Measurements from ENCODE around the gene COL11A2.
"Not testable (repeated sequence)": the region's sequence is repeated elsewhere in the genome, so short reads cannot be mapped to it uniquely, and the experiment has no call there.

The COL11A2 gene

DNA sequence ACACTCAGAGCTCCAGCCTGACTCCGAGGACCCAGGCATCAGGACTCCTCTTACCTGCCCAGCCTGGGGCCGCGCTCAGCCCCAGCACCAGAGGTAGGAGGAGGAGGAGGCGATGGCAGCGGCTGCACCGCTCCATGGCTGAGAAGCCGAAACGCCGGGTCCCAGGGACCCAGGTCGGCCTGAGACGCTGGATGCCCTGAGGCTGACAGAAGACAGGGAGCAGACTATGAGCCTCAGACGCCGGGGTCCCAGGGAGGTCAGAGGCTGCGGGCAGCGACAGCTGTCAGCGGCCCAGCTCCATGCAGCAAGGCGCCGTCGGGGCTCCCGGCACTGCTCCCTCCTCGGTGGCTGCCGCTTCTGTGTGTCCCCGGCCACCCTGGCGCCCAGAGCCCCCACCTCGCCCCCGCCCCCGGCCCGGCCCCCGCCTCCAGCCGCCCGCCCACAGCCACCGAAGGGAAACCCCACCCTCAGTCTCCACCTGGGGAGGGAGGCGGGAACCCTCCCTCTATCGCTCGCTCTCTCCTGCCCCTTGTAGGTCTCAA, at the start of gene COL11A2:
TSS of gene COL11A2 (minus strand) at position 363 of the 542 bp plus-strand sequence. CDS start at position 136, 227 bp downstream.
- Mint-ChIP-seq H3K27ac (no peak within 1 kb of the TSS), H3K36me3 (peaks cover 35% of the 10 kb centered on the region), H3K4me1 (peaks cover 22% of the 10 kb centered on the region), H3K4me3 (peak within 1 kb of the TSS; percentile 66), H3K9me3 (peaks cover 3% of the 10 kb centered on the region), H3K27me3 (peaks cover 45% of the 10 kb centered on the region)
- ATAC-seq: peak; percentile 57

- H3K9me3 Mint-ChIP-seq: no peaks in the 10 kb centered on the region
- no peak overlapping the region for H3K27ac Mint-ChIP-seq
- peaks cover 4% of the 10 kb centered on the region for H3K4me1 Mint-ChIP-seq
- H3K27me3 Mint-ChIP-seq: peaks cover 27% of the 10 kb centered on the region
- H3K36me3 Mint-ChIP-seq: no peaks in the 10 kb centered on the region
- H3K4me3 Mint-ChIP-seq: no peak overlapping the region
- ATAC-seq: no peak
Measured at GRCh38 chr6:33241968-33242367, 49.7 kb upstream of the COL11A2 start.

DNA sequence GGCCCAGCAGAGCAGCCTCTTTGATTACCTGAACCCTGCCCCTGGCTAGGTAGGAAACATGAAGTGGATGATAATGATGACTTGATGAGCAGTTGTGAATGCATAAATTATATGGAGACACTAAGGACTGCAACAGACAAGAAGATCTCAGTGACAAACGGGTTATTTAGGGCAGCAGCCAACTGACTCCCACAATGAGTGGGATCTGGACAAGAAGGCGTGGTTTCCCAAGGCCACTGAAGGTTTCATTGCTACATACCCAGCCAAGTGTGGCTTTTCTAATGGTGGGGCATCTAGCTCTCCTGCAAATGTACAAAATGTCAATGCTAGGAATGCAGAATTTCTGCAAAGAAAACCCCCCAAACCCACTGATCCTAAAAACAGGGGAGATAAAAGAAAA, 45.5 kb upstream of the COL11A2 start:
- ATAC-seq: no peak
- H3K4me3 Mint-ChIP-seq: no peak overlapping the region
- no peak overlapping the region for H3K27ac Mint-ChIP-seq
- H3K27me3 Mint-ChIP-seq: peaks cover 61% of the 10 kb centered on the region
- H3K36me3 Mint-ChIP-seq: no peaks in the 10 kb centered on the region
- peaks cover 4% of the 10 kb centered on the region for H3K4me1 Mint-ChIP-seq
- H3K9me3 Mint-ChIP-seq: no peaks in the 10 kb centered on the region

- Mint-ChIP-seq H3K27ac (no peak overlapping the region), H3K4me3 (no peak overlapping the region), H3K36me3 (no peaks in the 10 kb centered on the region), H3K27me3 (peaks cover 61% of the 10 kb centered on the region), H3K4me1 (peaks cover 4% of the 10 kb centered on the region), H3K9me3 (no peaks in the 10 kb centered on the region)
- ATAC-seq: no peak
Measured at GRCh38 chr6:33236852-33237251, 44.6 kb upstream of the COL11A2 start.

DNA sequence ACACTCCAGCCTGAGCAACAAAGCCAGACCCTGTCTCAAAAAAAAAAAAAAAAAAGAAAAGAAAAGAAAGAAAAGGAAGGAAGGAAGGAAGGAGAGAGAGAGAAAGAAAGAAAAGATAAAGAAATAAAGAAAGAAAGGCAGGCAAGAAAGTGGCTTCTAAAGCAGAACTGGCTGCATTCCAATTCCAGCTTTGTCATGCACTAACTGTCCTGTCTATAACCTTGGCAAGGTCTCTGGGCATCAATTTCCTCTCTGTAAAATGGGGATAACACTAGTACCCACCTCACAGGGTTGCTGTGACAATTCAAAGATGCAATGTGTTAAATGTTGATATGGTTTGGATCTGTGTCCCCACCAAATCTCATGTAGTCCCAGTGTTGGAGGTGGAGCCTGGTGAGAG, 44.1 kb upstream of the COL11A2 start:
- ATAC-seq: no peak
- Mint-ChIP-seq H3K4me1 (no peaks in the 10 kb centered on the region), H3K27me3 (peaks cover 66% of the 10 kb centered on the region), H3K36me3 (no peaks in the 10 kb centered on the region), H3K27ac (no peak overlapping the region), H3K9me3 (no peaks in the 10 kb centered on the region), H3K4me3 (no peak overlapping the region)

GRCh38 chr6:33235221-33235634, 43.0 kb upstream of the COL11A2 start:
- H3K27me3 Mint-ChIP-seq: peaks cover 67% of the 10 kb centered on the region

GRCh38 chr6:33226503-33227120, 34.3 kb upstream of the COL11A2 start:
- peaks cover 27% of the 10 kb centered on the region for H3K27me3 Mint-ChIP-seq
- H3K4me1 Mint-ChIP-seq, H3K9me3 Mint-ChIP-seq, H3K36me3 Mint-ChIP-seq, H3K27ac Mint-ChIP-seq, ATAC-seq, H3K4me3 Mint-ChIP-seq: not testable (repeated sequence)

More at GRCh38 chr6:33235221-33235634, 43.0 kb upstream of the COL11A2 start:
- Mint-ChIP-seq H3K36me3 (no peaks in the 10 kb centered on the region), H3K4me1 (no peaks in the 10 kb centered on the region), H3K27ac (no peak overlapping the region), H3K4me3 (no peak overlapping the region), H3K9me3 (no peaks in the 10 kb centered on the region)
- no peak for ATAC-seq

GRCh38 chr6:33217681-33218080, 25.4 kb upstream of the COL11A2 start:
- H3K4me1 Mint-ChIP-seq: peaks cover 23% of the 10 kb centered on the region
- H3K27ac Mint-ChIP-seq: no peak overlapping the region
- no peak overlapping the region for H3K4me3 Mint-ChIP-seq
- H3K36me3 Mint-ChIP-seq: peaks cover 5% of the 10 kb centered on the region
- peaks cover 77% of the 10 kb centered on the region for H3K27me3 Mint-ChIP-seq
- ATAC-seq: no peak
- H3K9me3 Mint-ChIP-seq: no peaks in the 10 kb centered on the region

DNA sequence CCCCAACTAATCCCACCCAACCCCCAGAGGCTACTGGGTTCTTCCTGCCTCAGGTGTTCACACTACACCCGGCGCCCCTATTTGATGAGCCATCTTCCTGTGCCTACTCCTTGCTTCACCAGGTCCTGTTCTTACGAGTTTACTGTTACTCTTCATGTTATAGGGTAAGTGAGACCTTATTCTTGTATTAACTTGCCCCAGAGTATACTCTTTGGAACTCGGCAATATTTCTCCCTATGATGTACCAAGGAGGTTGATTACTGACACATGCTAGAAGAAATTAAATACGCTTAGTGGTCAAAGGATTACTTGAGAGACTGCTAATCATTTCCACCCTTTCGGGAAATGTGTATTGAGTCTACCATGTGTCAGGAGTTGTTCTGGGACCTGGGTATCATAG, 25.0 kb upstream of the COL11A2 start:
- H3K4me1 Mint-ChIP-seq: peaks cover 27% of the 10 kb centered on the region
- no peak for ATAC-seq
- H3K27ac Mint-ChIP-seq: no peak overlapping the region
- H3K36me3 Mint-ChIP-seq: peaks cover 9% of the 10 kb centered on the region
- no peak overlapping the region for H3K4me3 Mint-ChIP-seq
- H3K9me3 Mint-ChIP-seq: no peaks in the 10 kb centered on the region
- H3K27me3 Mint-ChIP-seq: peaks cover 77% of the 10 kb centered on the region

GRCh38 chr6:33216117-33216649, 23.9 kb upstream of the COL11A2 start:
- Mint-ChIP-seq H3K27me3 (peaks cover 74% of the 10 kb centered on the region), H3K4me3 (no peak overlapping the region)

DNA sequence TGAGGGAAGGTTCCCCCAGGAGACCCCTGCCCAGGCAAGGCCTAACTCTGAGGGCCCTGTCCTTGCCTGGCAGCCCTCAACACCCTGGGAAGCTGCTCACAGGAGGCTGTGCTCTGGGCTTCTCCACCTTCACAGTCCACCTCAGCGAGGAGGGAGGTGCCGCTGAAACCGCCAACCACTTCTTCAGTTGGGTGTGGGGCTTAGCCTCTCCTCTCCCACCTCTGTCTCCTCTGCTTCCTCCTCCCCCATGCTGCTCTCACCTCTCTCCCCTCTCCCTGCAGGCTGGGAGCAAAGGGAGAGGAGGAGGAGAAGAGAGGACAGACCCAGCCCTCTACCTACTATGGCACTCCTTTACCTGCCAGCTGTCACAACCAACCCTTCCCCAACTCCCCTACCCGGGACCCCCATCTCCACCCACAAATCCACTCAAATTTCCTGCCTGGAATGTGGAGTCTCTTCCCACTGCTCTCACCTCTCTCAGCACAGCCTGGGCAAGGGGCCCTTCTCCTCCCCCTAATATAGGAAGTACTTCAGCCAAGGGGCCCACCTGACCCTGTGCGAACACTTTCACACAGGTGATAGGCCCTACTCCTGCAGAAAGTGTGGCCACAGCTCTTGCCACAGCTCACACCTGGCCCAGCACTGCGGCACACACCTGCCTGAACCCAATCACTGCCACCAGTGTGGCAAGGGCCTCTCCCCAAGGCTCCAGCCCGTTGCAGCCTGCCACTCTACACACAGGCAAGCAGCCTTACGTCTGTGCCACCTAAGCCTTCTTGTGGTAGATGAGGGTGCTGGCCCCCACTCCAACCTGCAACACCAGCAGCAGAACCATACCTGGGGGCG, 23.2 kb upstream of the COL11A2 start:
- ATAC-seq: no peak
- Mint-ChIP-seq H3K36me3 (peaks cover 27% of the 10 kb centered on the region), H3K4me1 (peaks cover 31% of the 10 kb centered on the region), H3K27ac (no peak overlapping the region), H3K27me3 (peaks cover 74% of the 10 kb centered on the region), H3K4me3 (no peak overlapping the region), H3K9me3 (no peaks in the 10 kb centered on the region)

More at GRCh38 chr6:33216117-33216649, 23.9 kb upstream of the COL11A2 start:
- Mint-ChIP-seq H3K36me3 (peaks cover 20% of the 10 kb centered on the region), H3K4me1 (peaks cover 31% of the 10 kb centered on the region), H3K9me3 (no peaks in the 10 kb centered on the region), H3K27ac (no peak overlapping the region)
- ATAC-seq: no peak

DNA sequence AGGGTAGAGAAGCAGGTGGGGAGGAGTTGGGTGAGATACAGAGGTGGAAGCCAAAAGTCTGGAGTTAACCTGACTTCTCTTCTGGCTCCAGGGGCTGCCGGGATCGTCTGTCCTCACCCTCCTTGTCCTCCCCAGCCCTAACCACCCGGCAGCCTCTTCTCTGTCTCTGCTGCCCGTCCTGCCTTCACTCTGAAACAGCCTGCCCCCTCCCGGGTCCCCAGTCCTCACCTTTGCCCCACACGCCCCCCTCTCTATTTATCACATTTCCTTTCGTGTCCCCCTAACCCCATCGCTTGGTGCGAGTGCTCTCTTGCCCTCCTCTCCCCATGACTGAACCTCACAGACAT, 21.7 kb upstream of the COL11A2 start:
- H3K9me3 Mint-ChIP-seq: no peaks in the 10 kb centered on the region
- peaks cover 38% of the 10 kb centered on the region for H3K4me1 Mint-ChIP-seq
- peak overlapping the region; percentile 76 for H3K4me3 Mint-ChIP-seq
- H3K27me3 Mint-ChIP-seq: peaks cover 70% of the 10 kb centered on the region
- H3K27ac Mint-ChIP-seq: peak overlapping the region; percentile 19
- ATAC-seq: no peak
- peaks cover 38% of the 10 kb centered on the region for H3K36me3 Mint-ChIP-seq

GRCh38 chr6:33213166-33213988, 21.1 kb upstream of the COL11A2 start:
- H3K27ac Mint-ChIP-seq: peak overlapping the region; percentile 19
- peaks cover 64% of the 10 kb centered on the region for H3K27me3 Mint-ChIP-seq
- ATAC-seq: peak; percentile 52
- peaks cover 39% of the 10 kb centered on the region for H3K4me1 Mint-ChIP-seq
- no peaks in the 10 kb centered on the region for H3K9me3 Mint-ChIP-seq
- peak overlapping the region; percentile 76 for H3K4me3 Mint-ChIP-seq
- H3K36me3 Mint-ChIP-seq: peaks cover 38% of the 10 kb centered on the region

GRCh38 chr6:33212857-33213165, 20.5 kb upstream of the COL11A2 start:
- peaks cover 41% of the 10 kb centered on the region for H3K4me1 Mint-ChIP-seq
- H3K27ac Mint-ChIP-seq: peak overlapping the region; percentile 19
- no peaks in the 10 kb centered on the region for H3K9me3 Mint-ChIP-seq
- H3K36me3 Mint-ChIP-seq: peaks cover 38% of the 10 kb centered on the region
- peak overlapping the region; percentile 76 for H3K4me3 Mint-ChIP-seq
- H3K27me3 Mint-ChIP-seq: peaks cover 58% of the 10 kb centered on the region
- no peak for ATAC-seq
